Epithelial cell of prostate (primary cell): ENCODE data around the gene PRKAG1.
A peak's percentile ranks its signal among the peaks of the same experiment; 100 is the strongest.

Source experiments
- DNase-seq: peaks from one replicate; pipeline ENCODE4 v3.0.0-alpha.2; 2011; ENCODE audit warnings: low read depth, low spot score
- H3K27ac ChIP-seq: fragments of 450-650 bp; 2 replicates; pipeline ENCODE4 v1.5.1; 2017; ENCODE audit warnings: mild to moderate bottlenecking

PRKAG1 gene

GRCh38 chr12:49032679-49033447 lies 14.3 kb upstream of the PRKAG1 start:
- DNase-seq: no peak
- no peak overlapping the region for H3K27ac ChIP-seq

- DNase-seq: no peak
- no peak overlapping the region for H3K27ac ChIP-seq
Measured at GRCh38 chr12:49032276-49032675, 13.7 kb upstream of the PRKAG1 start.

GRCh38 chr12:49031573-49032161 lies 13.1 kb upstream of the PRKAG1 start:
- H3K27ac ChIP-seq: no peak overlapping the region
- no peak for DNase-seq

GRCh38 chr12:49030714-49031572 lies 12.4 kb upstream of the PRKAG1 start:
- no peak for DNase-seq

GRCh38 chr12:49030119-49030518 lies 11.5 kb upstream of the PRKAG1 start:
- no peak for DNase-seq
- H3K27ac ChIP-seq: no peak overlapping the region

More at GRCh38 chr12:49030714-49031572, 12.4 kb upstream of the PRKAG1 start:
- no peak overlapping the region for H3K27ac ChIP-seq

GRCh38 chr12:49028666-49029275 lies 10.2 kb upstream of the PRKAG1 start:
- H3K27ac ChIP-seq: no peak overlapping the region
- DNase-seq: no peak

GRCh38 chr12:49027846-49028555 lies 9.4 kb upstream of the PRKAG1 start:
- H3K27ac ChIP-seq: no peak overlapping the region
- no peak for DNase-seq

GRCh38 chr12:49026678-49027480 lies 8.3 kb upstream of the PRKAG1 start:
- H3K27ac ChIP-seq: no peak overlapping the region
- DNase-seq: no peak

GRCh38 chr12:49026101-49026500 lies 7.5 kb upstream of the PRKAG1 start:
- no peak overlapping the region for H3K27ac ChIP-seq
- DNase-seq: no peak

GRCh38 chr12:49025463-49025862 lies 6.9 kb upstream of the PRKAG1 start:
- H3K27ac ChIP-seq: no peak overlapping the region
- DNase-seq: no peak

- H3K27ac ChIP-seq: no peak overlapping the region
- no peak for DNase-seq
Measured at GRCh38 chr12:49024543-49024942, 6.0 kb upstream of the PRKAG1 start.

- H3K27ac ChIP-seq: no peak overlapping the region
- DNase-seq: no peak
Measured at GRCh38 chr12:49023812-49024211, 5.2 kb upstream of the PRKAG1 start.

- H3K27ac ChIP-seq: no peak overlapping the region
- DNase-seq: no peak
Measured at GRCh38 chr12:49022558-49023178, 4.1 kb upstream of the PRKAG1 start.

GRCh38 chr12:49021292-49021915 lies 2.8 kb upstream of the PRKAG1 start:
- no peak overlapping the region for H3K27ac ChIP-seq
- no peak for DNase-seq

- DNase-seq: no peak
- H3K27ac ChIP-seq: no peak overlapping the region
Measured at GRCh38 chr12:49020441-49020840, 1.9 kb upstream of the PRKAG1 start.

GRCh38 chr12:49019443-49020324 lies 1.1 kb upstream of the PRKAG1 start:
- DNase-seq: no peak
- peak overlapping the region; percentile 90 for H3K27ac ChIP-seq

- DNase-seq: no peak
- H3K27ac ChIP-seq: peak overlapping the region; percentile 90
Measured at GRCh38 chr12:49019120-49019430, 499 bp upstream of the PRKAG1 start.

- no peak for DNase-seq
- H3K27ac ChIP-seq: peak overlapping the region; percentile 90
Measured at GRCh38 chr12:49017891-49018260, 700 bp downstream of the PRKAG1 start.
